Upper lobe of left lung (tissue), 6 donors: Measurements from ENCODE around the gene MEMO1. TPM values are rescaled to one million over a fixed set of nuclear protein-coding genes. Genes with fewer than 3 reads are reported as not detected.

Source experiments
- ATAC-seq, 2 donors: fragments of 200-7000 bp; cut with Tn5 transposase; one replicate each; pipeline ENCODE4 v1.9.1; 2022; ENCODE audit warnings: mild to moderate bottlenecking in 2 of 2, moderate library complexity in 2 of 2; ENCODE audit not compliant: low FRiP score in 2 of 2
- DNase-seq, 2 donors: peaks; one replicate each; pipeline ENCODE4 v3.0.0-alpha.2; 2019 to 2020
- H3K27ac ChIP-seq, 4 donors: fragments of 200-600 bp; sonication (generic); one replicate each; pipeline ENCODE4 v1.5.1; 2016 to 2019
- H3K27me3 ChIP-seq, 4 donors: fragments of 200-600 bp; sonication (generic); one replicate each; pipeline ENCODE4 v1.5.1; 2017 to 2019
- H3K36me3 ChIP-seq, 4 donors: fragments of 200-600 bp; sonication (generic); one replicate each; pipeline ENCODE4 v1.5.1; 2016 to 2019
- H3K4me1 ChIP-seq, 4 donors: fragments of 200-600 bp; sonication (generic); one replicate each; pipeline ENCODE4 v1.5.1; 2018 to 2019
- H3K4me3 ChIP-seq, 4 donors: fragments of 200-600 bp; sonication (generic); one replicate each; pipeline ENCODE4 v1.5.1; 2017 to 2019; ENCODE audit warnings: mild to moderate bottlenecking in 2 of 4, moderate library complexity in 1 of 4
- H3K9me3 ChIP-seq, 4 donors: fragments of 200-600 bp; sonication (generic); one replicate each; pipeline ENCODE4 v1.5.1; 2018 to 2019
- CTCF ChIP-seq, 6 experiments: fragments of 450-650 bp in 4 of 6; fragments of 200-600 bp in 2 of 6; sonication (generic) in 2 of 6; IDR thresholded peaks; one replicate each; pipeline ENCODE4 v1.5.1; 2016 to 2019; ENCODE audit warnings: antibody characterized with exemption in 6 of 6
- EP300 ChIP-seq, 4 donors: sonication (generic); formaldehyde crosslinking; IDR thresholded peaks; one replicate each; pipeline ENCODE4 v1.5.1; 2017; ENCODE audit warnings: antibody characterized with exemption in 4 of 4, control low read depth in 2 of 4
- POLR2A ChIP-seq, 4 donors: fragments of 450-650 bp; IDR thresholded peaks; one replicate each; pipeline ENCODE4 v1.5.1; 2016 to 2017; ENCODE audit warnings: antibody characterized with exemption in 4 of 4, mild to moderate bottlenecking in 2 of 4
- POLR2AphosphoS5 ChIP-seq, 2 donors: sonication (generic); formaldehyde crosslinking; IDR thresholded peaks; one replicate each; pipeline ENCODE4 v1.5.1; 2017; ENCODE audit warnings: antibody characterized with exemption in 2 of 2
- WGBS, 2 donors: methylation state at CpG; one replicate each; pipeline ENCODE4 v1.1.5; 2017 to 2018; 5-methylcytosine and 5-hydroxymethylcytosine counted together
- total RNA-seq, 6 donors: library from RNA; depleted of rRNA in 4 of 6; stranded (reverse); fragments of >200 nt in 4 of 6; gene quantifications; one replicate each; pipeline versions ENCODE4 v1.1.0 to v1.2.1, GENCODE V29; 2016 to 2021
- donor health status: DM: no; HTN: no; CAD: no; lungs with moderate emphysema.
- donor health status: DM: no; HTN: yes; CAD: no; lungs with severe emphysema.

MEMO1 gene
- total RNA-seq, 6 donors from 2014 or later, result 12.7 to 32.3 (median 23.6) TPM

GRCh38 chr2:31992025-31992579 lies 18.7 kb downstream of the MEMO1 start:
- Histone ChIP-seq H3K27ac (no peak overlapping the region), H3K4me3 (no peak overlapping the region), H3K4me1 (peaks cover 0 to 8% (median 1%) of the 10 kb centered on the region in 4 donors), H3K9me3 (no peaks in the 10 kb centered on the region), H3K36me3 (no peaks in the 10 kb centered on the region), H3K27me3 (no peaks in the 10 kb centered on the region)
- WGBS, 2 donors, result 94 to 97% methylated on average over 3 of the region's 3 CpGs
- ATAC-seq (no peak), DNase-seq (no peak)
- no peak for TF ChIP-seq CTCF (IDR thresholded peaks at IDR 0.05)
- TF ChIP-seq POLR2A (IDR thresholded peaks at IDR 0.05), result no peak
- no peak for TF ChIP-seq EP300 (IDR thresholded peaks at IDR 0.05)
- no peak for TF ChIP-seq POLR2AphosphoS5 (IDR thresholded peaks at IDR 0.05)

- no peaks in the 10 kb centered on the region for H3K27me3 ChIP-seq
- no peaks in the 10 kb centered on the region for H3K36me3 ChIP-seq
- 90 to 94% methylated on average over 4 of the region's 4 CpGs for WGBS, 2 donors
- H3K9me3 ChIP-seq, result no peaks in the 10 kb centered on the region
- H3K27ac ChIP-seq, result no peak overlapping the region
- H3K4me3 ChIP-seq, result no peak overlapping the region
- TF ChIP-seq POLR2A (IDR thresholded peaks at IDR 0.05) (no peak), CTCF (IDR thresholded peaks at IDR 0.05) (no peak), EP300 (IDR thresholded peaks at IDR 0.05) (no peak), POLR2AphosphoS5 (IDR thresholded peaks at IDR 0.05) (no peak)
- H3K4me1 ChIP-seq, result peaks cover 0 to 8% (median 2%) of the 10 kb centered on the region in 4 donors
- ATAC-seq (no peak), DNase-seq (no peak)
Measured at GRCh38 chr2:31989946-31990345, 20.9 kb downstream of the MEMO1 start.

GRCh38 chr2:31987454-31988220 lies 23.2 kb downstream of the MEMO1 start:
- Histone ChIP-seq H3K4me1 (peaks cover 0 to 8% (median 2%) of the 10 kb centered on the region in 4 donors), H3K9me3 (no peaks in the 10 kb centered on the region), H3K27me3 (no peaks in the 10 kb centered on the region), H3K27ac (no peak overlapping the region), H3K4me3 (no peak overlapping the region), H3K36me3 (no peaks in the 10 kb centered on the region)
- 96 to 98% methylated on average over 2 of the region's 2 CpGs for WGBS, 2 donors
- TF ChIP-seq EP300 (IDR thresholded peaks at IDR 0.05) (no peak), POLR2A (IDR thresholded peaks at IDR 0.05) (no peak), CTCF (IDR thresholded peaks at IDR 0.05) (no peak), POLR2AphosphoS5 (IDR thresholded peaks at IDR 0.05) (no peak)
- ATAC-seq (peak in 1 of 2 donors; percentile 64), DNase-seq (no peak)

GRCh38 chr2:31986906-31987305 lies 23.9 kb downstream of the MEMO1 start:
- H3K27ac ChIP-seq, result no peak overlapping the region
- no peak overlapping the region for H3K4me3 ChIP-seq
- no peak for TF ChIP-seq EP300 (IDR thresholded peaks at IDR 0.05)
- TF ChIP-seq POLR2A (IDR thresholded peaks at IDR 0.05), result no peak
- no peak for TF ChIP-seq POLR2AphosphoS5 (IDR thresholded peaks at IDR 0.05)
- TF ChIP-seq CTCF (IDR thresholded peaks at IDR 0.05), result no peak
- peaks cover 0 to 8% (median 2%) of the 10 kb centered on the region in 4 donors for H3K4me1 ChIP-seq
- H3K27me3 ChIP-seq, result no peaks in the 10 kb centered on the region
- 83 to 87% methylated on average over 3 of the region's 3 CpGs for WGBS, 2 donors
- ATAC-seq (no peak), DNase-seq (no peak)
- H3K9me3 ChIP-seq, result no peaks in the 10 kb centered on the region
- H3K36me3 ChIP-seq, result no peaks in the 10 kb centered on the region
